GM23248 (cell line): Measurements from ENCODE around the gene DGKH.

Source experiments
- EZH2 ChIP-seq: fragments of 200-600 bp; sonication (generic); IDR thresholded peaks from 2 replicates; pipeline ENCODE4 v1.6.1; 2018; ENCODE audit warnings: antibody characterized with exemption, mild to moderate bottlenecking; ENCODE audit not compliant: insufficient read depth, poor library complexity, severe bottlenecking
- EZH2phosphoT487 ChIP-seq: fragments of 200-600 bp; sonication (generic); IDR thresholded peaks from 2 replicates; pipeline ENCODE4 v1.6.1; 2018; ENCODE audit warnings: antibody characterized with exemption, moderate library complexity, mild to moderate bottlenecking, low read depth; ENCODE audit not compliant: insufficient read depth

DNA sequence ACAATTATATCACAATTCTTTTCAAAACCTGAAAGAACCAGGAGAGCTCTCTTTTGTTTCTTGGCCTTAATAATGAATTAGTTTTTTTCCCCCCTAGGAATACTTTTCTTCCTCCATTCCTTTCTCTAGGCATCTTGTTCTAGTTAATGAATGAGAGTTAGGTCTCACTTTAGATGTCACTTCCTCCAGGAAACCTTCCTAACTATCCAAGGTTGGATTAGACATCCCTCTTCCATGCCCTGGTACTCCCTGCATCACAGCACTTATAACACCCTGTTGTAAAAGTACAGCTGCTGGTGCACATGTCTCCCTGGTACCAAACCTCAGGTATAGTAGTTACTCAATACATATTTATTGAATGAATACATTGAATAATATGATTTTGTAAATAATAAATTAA lies 21.2 kb upstream of the DGKH start:
- TF ChIP-seq EZH2 (no peak), EZH2phosphoT487 (no peak)
